ENCODE results near the gene GRIN2A.
"Not testable (repeated sequence)": the region's sequence is repeated elsewhere in the genome, so short reads cannot be mapped to it uniquely, and the experiment has no call there.

GRIN2A gene

GRCh38 chr16:9917691-9918090 lies 264.5 kb downstream of the GRIN2A start:
- DNase-seq (ENCODE audit: low read depth in 3 of 3) = no peak

GRCh38 chr16:9913604-9914326 lies 268.5 kb downstream of the GRIN2A start:
- no peak for DNase-seq (ENCODE audit: low read depth in 3 of 3)

GRCh38 chr16:9911989-9912388 lies 270.2 kb downstream of the GRIN2A start:
- DNase-seq (ENCODE audit: low read depth in 3 of 3) = no peak

GRCh38 chr16:9911231-9911630 lies 271.0 kb downstream of the GRIN2A start:
- no peak for DNase-seq (ENCODE audit: low read depth in 3 of 3)

- no peak for DNase-seq (ENCODE audit: low read depth in 3 of 3)
These were observed 273.0 kb downstream of the GRIN2A start for GRCh38 chr16:9909072-9909825.

- DNase-seq (ENCODE audit: low read depth in 3 of 3) = no peak
These were observed 273.6 kb downstream of the GRIN2A start for GRCh38 chr16:9908613-9909012.

GRCh38 chr16:9907752-9908151 lies 274.5 kb downstream of the GRIN2A start:
- DNase-seq (ENCODE audit: low read depth in 3 of 3) = no peak

- DNase-seq (ENCODE audit: low read depth in 3 of 3) = no peak
These were observed 276.0 kb downstream of the GRIN2A start for GRCh38 chr16:9906218-9906617.

GRCh38 chr16:9904526-9904925 lies 277.7 kb downstream of the GRIN2A start:
- no peak for DNase-seq (ENCODE audit: low read depth in 3 of 3)

- DNase-seq (ENCODE audit: low read depth in 3 of 3) = no peak
These were observed 281.7 kb downstream of the GRIN2A start for GRCh38 chr16:9900576-9900975.

GRCh38 chr16:9898555-9898954 lies 283.7 kb downstream of the GRIN2A start:
- DNase-seq (ENCODE audit: low read depth in 3 of 3) = no peak

GRCh38 chr16:9898124-9898523 lies 284.1 kb downstream of the GRIN2A start:
- no peak for DNase-seq (ENCODE audit: low read depth in 3 of 3)

- DNase-seq (ENCODE audit: low read depth in 3 of 3) = no peak
These were observed 286.4 kb downstream of the GRIN2A start for GRCh38 chr16:9895817-9896216.

- no peak for DNase-seq (ENCODE audit: low read depth in 3 of 3)
These were observed 296.4 kb downstream of the GRIN2A start for GRCh38 chr16:9885876-9886275.

- DNase-seq (ENCODE audit: low read depth in 3 of 3) = no peak
These were observed 296.8 kb downstream of the GRIN2A start for GRCh38 chr16:9885467-9885866.

- not testable (repeated sequence) for DNase-seq (ENCODE audit: low read depth in 3 of 3)
These were observed 306.2 kb downstream of the GRIN2A start for GRCh38 chr16:9875981-9876380.

GRCh38 chr16:9874219-9874618 lies 308.0 kb downstream of the GRIN2A start:
- no peak for DNase-seq (ENCODE audit: low read depth in 3 of 3)

GRCh38 chr16:9870962-9871361 lies 311.3 kb downstream of the GRIN2A start:
- no peak for DNase-seq (ENCODE audit: low read depth in 3 of 3)

GRCh38 chr16:9869776-9870175 lies 312.5 kb downstream of the GRIN2A start:
- DNase-seq (ENCODE audit: low read depth in 3 of 3) = no peak

- no peak for DNase-seq (ENCODE audit: low read depth in 3 of 3)
These were observed 313.6 kb downstream of the GRIN2A start for GRCh38 chr16:9868606-9869149.

- DNase-seq (ENCODE audit: low read depth in 3 of 3) = no peak
These were observed 315.1 kb downstream of the GRIN2A start for GRCh38 chr16:9867176-9867575.

GRCh38 chr16:9864461-9864860 lies 317.8 kb downstream of the GRIN2A start:
- DNase-seq (ENCODE audit: low read depth in 3 of 3) = no peak

- DNase-seq (ENCODE audit: low read depth in 3 of 3) = no peak
These were observed 319.9 kb downstream of the GRIN2A start for GRCh38 chr16:9862327-9862726.
